Astrocyte of the spinal cord (primary cell): ENCODE measurements around the gene ARHGAP42.
A peak's percentile ranks its signal among the peaks of the same experiment; 100 is the strongest.

Experiments used
- DNase-seq: peaks from one replicate; pipeline ENCODE4 v3.0.0; 2011; ENCODE audit warnings: low read depth, low spot score
- H3K4me3 ChIP-seq: 2 replicates; pipeline ENCODE4 v1.5.1; 2011; ENCODE audit warnings: low read depth, mild to moderate bottlenecking, low read length, moderate library complexity
- CTCF ChIP-seq: IDR thresholded peaks from 2 replicates; pipeline ENCODE4 v1.5.1; 2012; ENCODE audit warnings: low read depth, mild to moderate bottlenecking, low read length, inconsistent platforms
- in situ Hi-C: cut with HindIII; loops from 2 replicates; pipeline ENCODE4 v1.10.0; 2017; ENCODE audit warnings: low sequenced_read_pairs

ARHGAP42 gene

DNA sequence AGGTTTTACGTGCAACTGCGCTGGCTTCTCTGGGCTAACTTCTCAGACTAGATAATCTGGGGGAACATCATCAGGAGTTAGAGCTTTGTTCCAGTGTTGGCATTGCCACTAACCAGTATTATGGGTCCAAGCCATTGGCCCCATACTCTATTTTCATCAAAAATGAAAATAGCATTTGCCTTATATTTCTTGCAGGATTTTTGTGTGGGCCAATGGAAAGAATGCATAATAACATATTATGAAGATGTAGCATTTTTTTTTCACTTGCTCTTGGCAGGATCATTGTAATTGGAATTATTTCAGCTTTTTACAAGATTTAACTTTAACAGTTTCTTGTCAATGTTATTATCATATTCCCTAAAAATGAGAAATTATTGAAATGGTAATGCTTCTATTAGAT, 16.1 kb downstream of the ARHGAP42 start:
- DNase-seq, result no peak
- in situ Hi-C loops, result no loop called here
- no peak overlapping the region for H3K4me3 ChIP-seq
- TF ChIP-seq CTCF, result no peak

- DNase-seq, result no peak
- TF ChIP-seq CTCF, result no peak
- in situ Hi-C loops, result no loop called here
- H3K4me3 ChIP-seq, result no peak overlapping the region
Observed at GRCh38 chr11:100703801-100704575, 16.9 kb downstream of the ARHGAP42 start.

DNA sequence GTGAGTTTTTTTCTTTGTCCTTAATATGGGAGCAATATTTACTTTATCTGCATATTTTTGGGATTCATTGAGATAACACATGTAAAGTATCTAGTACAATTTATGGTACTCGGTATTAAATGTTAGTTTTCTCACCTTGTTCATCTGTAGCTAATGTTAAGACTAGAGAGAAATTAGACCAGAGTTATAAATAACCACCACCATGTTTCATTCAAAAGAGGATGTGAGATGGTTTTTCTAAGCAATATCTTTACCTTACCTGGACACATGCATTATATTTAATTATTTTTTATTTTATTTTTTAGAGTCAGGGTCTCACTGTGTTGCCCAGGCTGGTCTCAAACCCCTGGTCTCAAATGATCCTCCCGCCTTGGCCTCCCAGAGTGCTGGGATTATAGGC, 18.4 kb downstream of the ARHGAP42 start:
- no peak overlapping the region for H3K4me3 ChIP-seq
- in situ Hi-C loops, result no loop called here
- no peak for DNase-seq
- no peak for TF ChIP-seq CTCF

GRCh38 chr11:100706179-100706578, 19.1 kb downstream of the ARHGAP42 start:
- TF ChIP-seq CTCF, result no peak
- no peak for DNase-seq
- H3K4me3 ChIP-seq, result no peak overlapping the region
- in situ Hi-C loops, result no loop called here

DNA sequence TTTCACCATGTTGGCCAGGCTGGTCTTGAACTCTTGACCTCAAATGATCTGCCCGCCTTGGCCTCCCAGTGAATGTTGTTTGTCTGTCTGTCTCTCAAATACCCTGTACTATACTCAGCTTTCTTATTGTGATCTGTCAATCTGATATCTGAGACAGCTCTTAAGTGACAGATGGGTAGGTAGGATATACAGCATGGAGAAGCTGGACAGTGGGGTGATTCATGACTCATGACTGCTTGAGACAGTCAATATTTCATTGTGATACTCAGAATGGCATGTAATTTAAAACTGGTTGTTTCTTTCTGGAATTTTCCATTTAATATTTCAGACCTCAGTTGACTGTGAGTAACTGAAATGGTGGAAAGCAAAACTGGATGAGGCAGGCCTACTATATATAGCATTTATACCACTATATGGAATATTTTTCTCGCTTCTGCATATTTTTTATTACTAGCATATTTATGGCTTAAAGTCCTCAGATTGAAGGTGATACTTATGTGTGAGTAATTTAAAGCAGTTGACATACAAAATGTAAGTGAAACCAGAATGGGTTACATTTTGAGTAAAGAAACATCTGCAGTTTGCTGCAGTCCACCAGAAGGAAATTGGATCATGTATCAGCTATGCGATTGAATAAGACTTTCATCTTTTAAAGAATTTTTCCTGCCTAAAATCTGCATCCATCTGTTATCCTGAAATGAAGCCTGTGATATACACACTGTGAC, 22.3 kb downstream of the ARHGAP42 start:
- no peak overlapping the region for H3K4me3 ChIP-seq
- TF ChIP-seq CTCF, result no peak
- in situ Hi-C loops, result no loop called here
- peak; percentile 25 for DNase-seq

DNA sequence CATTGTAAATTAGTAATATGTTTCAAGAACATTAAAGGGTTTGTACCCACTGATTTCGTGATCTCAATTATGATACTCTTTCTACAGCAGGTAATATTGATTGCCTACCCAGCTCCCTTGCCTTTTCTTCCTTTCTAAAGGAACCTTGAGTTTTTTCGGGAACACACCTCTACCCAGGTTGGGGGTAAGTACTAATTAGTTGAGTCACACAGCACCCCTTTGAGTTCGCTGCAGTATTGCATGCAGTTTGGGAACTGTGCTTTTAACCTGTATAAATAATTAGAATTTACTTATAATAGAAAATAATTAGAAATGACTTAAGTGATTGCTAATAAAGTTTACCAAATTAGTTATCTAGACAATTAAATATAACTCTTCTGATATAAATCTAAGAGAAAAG, 24.9 kb downstream of the ARHGAP42 start:
- in situ Hi-C loops, result no loop called here
- no peak for TF ChIP-seq CTCF
- no peak for DNase-seq
- H3K4me3 ChIP-seq, result no peak overlapping the region
